GM19025 (cell line): ENCODE results near the gene EXOC2.
"Not testable (repeated sequence)": the region's sequence is repeated elsewhere in the genome, so short reads cannot be mapped to it uniquely, and the experiment has no call there.

Experiments
- ATAC-seq: cut with Tn5 transposase; IDR thresholded peaks from one replicate; pipeline ENCODE4 v1.9.1; 2021; ENCODE audit warnings: mild to moderate bottlenecking, low read depth, moderate library complexity; ENCODE audit not compliant: unreplicated experiment

EXOC2 gene

DNA sequence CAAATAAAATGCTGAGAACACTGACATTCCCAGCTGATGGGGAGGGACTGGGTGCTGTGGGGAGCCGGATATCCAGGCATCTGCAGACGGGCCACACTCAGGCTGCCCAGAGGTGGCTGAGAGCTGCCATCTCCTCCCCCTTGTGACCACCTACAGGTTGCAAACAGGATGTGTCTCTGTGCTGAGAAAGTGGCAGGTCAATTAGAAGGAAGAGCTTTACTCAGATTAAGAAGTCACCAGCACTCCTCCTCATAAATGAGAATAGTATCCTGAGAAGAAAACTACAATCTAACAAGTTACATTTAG is 99.1 kb downstream of the EXOC2 start:
- ATAC-seq, result no peak

GRCh38 chr6:593139-593906 is 99.6 kb downstream of the EXOC2 start:
- ATAC-seq, result no peak

DNA sequence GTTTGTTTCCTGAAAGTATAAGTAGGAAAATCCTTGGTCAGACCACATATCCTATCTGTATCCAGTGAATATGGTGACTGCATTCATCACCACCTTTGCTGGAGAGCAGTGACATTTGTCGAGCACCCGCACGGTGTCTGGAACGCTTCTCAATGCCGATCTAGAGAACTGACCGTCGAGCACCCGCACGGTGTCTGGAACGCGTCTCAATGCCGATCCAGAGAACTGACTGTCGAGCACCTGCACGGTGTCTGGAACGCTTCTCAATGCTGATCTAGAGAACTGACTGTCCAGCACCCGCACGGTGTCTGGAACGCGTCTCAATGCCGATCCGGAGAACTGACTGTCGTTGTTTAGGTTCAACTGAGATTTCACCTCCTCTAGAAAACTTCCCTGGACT is 103.8 kb downstream of the EXOC2 start:
- ATAC-seq, result no peak

GRCh38 chr6:586553-586952 is 106.4 kb downstream of the EXOC2 start:
- ATAC-seq, result no peak

- no peak for ATAC-seq
Observed at GRCh38 chr6:583635-584034, 109.3 kb downstream of the EXOC2 start.

DNA sequence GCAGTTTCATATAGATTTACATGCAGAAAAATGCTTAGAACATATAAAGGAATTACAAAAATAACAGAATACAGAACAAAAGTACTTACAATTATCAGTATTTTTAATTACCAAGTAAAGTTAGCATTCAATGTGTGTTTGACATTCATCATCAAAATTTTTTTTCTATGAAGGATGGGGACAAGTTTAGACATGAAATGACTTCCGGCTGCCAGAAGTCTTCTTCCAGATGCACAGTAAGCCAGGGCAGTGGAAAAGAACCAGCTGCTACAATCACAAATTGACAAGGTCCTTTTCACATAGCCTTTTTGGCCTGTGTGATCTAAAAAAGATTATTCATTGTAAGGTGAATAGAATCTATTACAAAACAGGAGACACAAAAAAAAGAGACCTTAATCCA is 109.8 kb downstream of the EXOC2 start:
- no peak for ATAC-seq

DNA sequence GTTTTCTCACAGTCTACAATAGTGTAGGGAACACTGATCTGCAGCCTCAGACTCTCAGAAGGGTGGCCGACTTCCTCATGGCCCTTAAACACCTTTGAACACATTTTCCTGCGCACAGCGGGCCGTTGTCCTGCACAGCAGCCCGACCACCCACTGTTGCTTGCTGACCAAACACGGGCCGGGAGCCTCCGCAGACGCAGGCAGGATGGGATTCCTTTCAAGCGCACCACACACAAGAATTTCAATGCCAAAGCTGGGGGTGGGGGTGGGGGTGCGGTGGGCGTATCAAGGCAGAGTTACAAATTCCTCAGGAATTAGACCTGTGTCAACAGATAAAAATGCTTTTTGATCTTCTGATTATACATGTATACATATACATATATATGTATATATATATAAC is 110.6 kb downstream of the EXOC2 start:
- no peak for ATAC-seq

DNA sequence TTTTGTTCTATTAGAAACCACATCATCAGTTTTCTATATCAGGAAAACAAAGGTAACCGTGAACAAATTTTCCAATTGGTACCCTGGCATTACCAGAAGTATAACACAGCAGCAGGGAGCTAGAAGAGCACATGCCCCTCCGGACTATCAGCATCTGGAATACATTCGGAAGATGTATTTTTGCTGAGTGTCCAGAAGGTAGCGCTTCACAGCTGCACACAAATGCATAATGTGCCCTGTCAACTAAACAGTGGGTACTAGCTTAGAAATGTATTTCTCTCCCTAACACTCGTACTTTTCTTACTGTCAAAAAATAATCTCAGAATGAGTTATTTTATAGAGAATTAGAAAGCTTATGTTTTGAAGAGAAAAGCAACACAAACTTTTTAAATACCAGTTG is 113.6 kb downstream of the EXOC2 start:
- ATAC-seq, result no peak

DNA sequence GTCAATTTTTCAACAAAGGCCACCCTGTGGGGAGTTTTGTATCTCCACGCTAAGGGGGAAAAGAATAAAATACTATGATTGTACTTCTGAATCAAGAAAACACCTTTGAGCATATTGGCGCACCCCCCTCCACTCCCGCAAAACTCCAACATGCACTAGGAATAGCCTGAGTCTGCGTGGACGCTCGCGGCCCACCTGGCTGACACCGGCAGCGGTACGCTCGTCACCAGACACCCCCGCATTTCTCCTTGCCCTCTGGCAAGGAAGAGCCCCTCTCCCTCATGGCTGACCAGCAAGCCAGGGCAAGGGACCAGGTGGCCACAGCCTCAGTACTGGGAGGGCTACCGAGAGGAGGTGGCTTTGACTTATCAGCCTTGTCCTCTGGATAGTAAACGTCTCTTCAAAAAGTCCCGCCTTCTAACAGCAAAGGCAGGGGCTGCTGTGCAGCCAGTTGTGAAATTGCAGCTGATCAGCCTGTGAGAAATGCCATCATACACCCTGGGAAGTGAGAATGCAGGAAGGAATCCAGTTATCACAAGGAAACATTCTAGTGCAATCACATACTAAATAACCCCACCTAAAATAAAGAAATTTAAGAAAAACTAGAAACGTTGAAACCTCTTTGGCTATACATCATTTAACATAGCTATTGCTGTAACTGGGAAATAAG is 120.2 kb downstream of the EXOC2 start:
- ATAC-seq, result no peak

DNA sequence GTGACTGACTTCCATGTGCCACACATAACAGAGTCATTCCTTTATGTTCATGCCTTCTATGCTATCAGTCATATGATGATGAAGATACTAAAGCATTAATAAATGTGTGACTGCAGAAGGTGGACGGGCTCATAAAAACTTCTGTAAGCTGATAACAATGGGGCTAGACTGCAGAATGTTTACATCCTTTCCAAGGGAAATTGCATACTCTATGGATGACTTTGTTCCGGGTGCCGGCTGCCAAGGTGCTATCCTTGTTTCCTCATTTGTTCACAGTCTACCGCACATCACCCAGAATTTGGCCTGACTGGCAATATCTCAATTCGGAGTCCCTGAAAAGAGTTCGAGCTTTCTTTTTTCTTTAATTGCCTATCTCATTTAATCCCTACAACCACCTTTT is 121.0 kb downstream of the EXOC2 start:
- no peak for ATAC-seq

- ATAC-seq, result no peak
Observed at GRCh38 chr6:570825-571224, 122.1 kb downstream of the EXOC2 start.

- ATAC-seq, result no peak
Observed at GRCh38 chr6:568954-569523, 123.9 kb downstream of the EXOC2 start.

DNA sequence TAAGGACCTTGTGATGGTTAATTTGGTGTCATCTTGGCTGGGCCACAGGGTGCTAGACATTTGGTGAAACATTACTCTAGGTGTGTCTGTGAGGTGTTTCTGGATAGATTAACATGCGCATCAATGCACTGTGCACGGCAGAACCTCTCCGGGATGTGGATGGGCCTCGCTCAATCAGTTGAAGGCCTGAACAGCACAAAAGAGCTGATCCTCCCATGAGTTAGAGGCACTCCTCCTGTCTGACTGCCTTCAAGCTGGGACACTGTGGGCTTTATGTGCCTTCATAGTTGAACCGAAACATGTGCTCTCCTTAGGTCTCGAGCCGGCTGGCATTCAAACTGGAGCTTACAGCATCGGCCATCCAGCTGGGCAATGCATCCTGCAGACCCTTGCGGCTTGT is 124.9 kb downstream of the EXOC2 start:
- no peak for ATAC-seq

DNA sequence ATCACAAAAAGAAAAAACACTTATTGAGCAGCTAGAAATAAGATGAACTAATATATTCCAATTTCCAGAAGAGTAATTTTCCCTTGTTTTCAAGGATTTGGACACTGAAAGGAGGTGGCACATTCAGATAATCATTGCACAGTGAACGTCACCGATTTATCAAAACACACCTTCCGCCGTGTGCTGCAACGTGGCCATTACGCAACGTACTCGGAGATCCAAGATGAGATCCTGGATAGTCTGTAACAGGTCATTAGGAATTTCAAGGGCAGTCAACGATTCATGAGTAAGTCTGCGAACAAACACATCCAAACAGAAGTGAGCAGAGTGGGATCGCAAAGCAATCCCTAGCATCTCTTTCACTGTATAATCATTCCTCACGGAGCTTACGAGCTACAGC is 129.1 kb downstream of the EXOC2 start:
- ATAC-seq, result no peak

- no peak for ATAC-seq
Observed at GRCh38 chr6:562052-562676, 130.8 kb downstream of the EXOC2 start.

GRCh38 chr6:561335-561734 is 131.6 kb downstream of the EXOC2 start:
- ATAC-seq, result not testable (repeated sequence)

DNA sequence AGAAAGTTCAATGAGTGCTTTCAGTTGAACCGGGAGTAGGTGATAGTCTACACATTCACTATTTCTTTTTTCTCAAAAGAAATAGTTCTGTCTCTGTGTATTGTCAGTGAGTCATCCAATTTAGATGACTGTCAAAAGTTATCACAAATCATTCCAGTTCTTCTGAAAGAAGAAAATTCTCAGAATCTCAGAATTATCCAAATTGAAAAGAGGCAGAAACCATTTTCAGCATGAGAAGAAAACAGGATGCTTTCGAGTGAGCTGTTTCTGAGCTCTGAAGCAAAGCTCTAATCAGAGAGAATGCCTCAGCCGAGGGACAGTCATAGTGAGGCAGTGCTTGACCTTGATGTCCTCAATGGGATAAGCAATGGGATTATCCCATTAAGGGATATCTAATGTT is 134.0 kb downstream of the EXOC2 start:
- ATAC-seq, result no peak

DNA sequence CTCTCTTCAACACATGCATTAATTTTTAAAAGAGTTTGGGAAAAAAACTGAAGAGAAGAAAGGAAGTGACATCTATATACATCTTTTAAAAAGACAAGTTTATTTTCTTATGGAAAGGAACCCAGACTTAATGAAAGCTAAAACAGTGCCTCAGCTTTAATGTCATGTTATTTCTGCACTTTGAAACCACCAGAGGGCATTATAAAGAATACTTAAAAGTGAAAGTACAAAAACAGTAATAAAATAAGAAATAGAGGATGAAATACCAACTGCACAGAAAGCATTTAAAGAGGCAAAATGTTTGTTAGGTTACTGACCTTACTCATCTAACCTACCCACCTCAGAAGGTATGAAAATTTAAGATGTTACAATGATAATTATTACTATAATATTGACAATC is 134.8 kb downstream of the EXOC2 start:
- ATAC-seq, result no peak

DNA sequence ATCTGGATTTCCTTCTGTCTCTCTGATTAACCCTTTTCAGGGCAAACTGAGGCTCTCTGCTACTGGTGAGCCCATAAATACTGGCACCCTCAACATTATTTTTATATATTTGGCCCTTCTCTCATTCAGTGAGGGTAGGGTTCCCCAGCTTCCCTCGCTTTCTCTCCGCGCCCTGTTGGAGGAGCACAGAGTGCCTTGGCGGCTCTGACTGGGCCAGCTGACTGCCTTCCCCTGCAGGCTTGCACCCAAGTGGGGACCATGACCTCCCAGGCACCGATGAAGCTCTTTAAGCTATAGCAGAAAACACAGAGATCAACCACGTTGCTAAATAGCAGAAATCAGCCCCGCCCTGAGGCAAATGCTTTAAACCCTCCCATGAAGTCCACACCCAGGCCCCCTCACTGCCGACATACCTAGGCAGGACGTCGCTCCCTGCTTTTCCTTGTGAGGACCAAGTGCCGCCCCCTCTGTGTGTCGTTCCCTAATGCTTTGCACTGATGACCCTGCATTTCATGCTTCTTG is 141.0 kb downstream of the EXOC2 start:
- ATAC-seq, result no peak

GRCh38 chr6:551405-551804 is 141.5 kb downstream of the EXOC2 start:
- ATAC-seq, result no peak

GRCh38 chr6:549906-550305 is 143.0 kb downstream of the EXOC2 start:
- no peak for ATAC-seq
